H7 (cell line): ENCODE data around the gene TMEM80. TPM values are rescaled to one million over a fixed set of nuclear protein-coding genes. Genes with fewer than 3 reads are reported as not detected.

Source experiments
- DNase-seq: peaks from one replicate; pipeline ENCODE4 v3.0.0; 2012
- H3K27me3 ChIP-seq: 2 replicates; pipeline ENCODE4 v1.6.0; 2011; ENCODE audit warnings: mild to moderate bottlenecking, low read length; ENCODE audit not compliant: control insufficient read depth, insufficient read depth
- H3K36me3 ChIP-seq: replicated peaks from 2 replicates; pipeline ENCODE4 v1.5.1; 2011; ENCODE audit warnings: low read length; ENCODE audit not compliant: control insufficient read depth, insufficient read depth
- H3K4me3 ChIP-seq: 2 replicates; pipeline ENCODE4 v1.5.1; 2011; ENCODE audit warnings: low read depth, mild to moderate bottlenecking, control low read depth, low read length, moderate library complexity; ENCODE audit not compliant: insufficient read depth
- total RNA-seq: library from RNA; depleted of rRNA; stranded (reverse); fragments of >200 nt; shearing (Covaris generic); gene quantifications from 2 replicates; pipeline ENCODE4 v1.2.3, GENCODE V29; 2014

Gene TMEM80
- total RNA-seq, 1 experiment from 2014 or later = 27.0 TPM

GRCh38 chr11:701741-702461, 6.3 kb downstream of the TMEM80 start:
- peaks cover 13% of the 10 kb centered on the region for H3K27me3 ChIP-seq
- no peaks in the 10 kb centered on the region; the same call in 1 of the 2 replicates for H3K36me3 ChIP-seq
- no peak for DNase-seq
- no peak overlapping the region for H3K4me3 ChIP-seq

DNA sequence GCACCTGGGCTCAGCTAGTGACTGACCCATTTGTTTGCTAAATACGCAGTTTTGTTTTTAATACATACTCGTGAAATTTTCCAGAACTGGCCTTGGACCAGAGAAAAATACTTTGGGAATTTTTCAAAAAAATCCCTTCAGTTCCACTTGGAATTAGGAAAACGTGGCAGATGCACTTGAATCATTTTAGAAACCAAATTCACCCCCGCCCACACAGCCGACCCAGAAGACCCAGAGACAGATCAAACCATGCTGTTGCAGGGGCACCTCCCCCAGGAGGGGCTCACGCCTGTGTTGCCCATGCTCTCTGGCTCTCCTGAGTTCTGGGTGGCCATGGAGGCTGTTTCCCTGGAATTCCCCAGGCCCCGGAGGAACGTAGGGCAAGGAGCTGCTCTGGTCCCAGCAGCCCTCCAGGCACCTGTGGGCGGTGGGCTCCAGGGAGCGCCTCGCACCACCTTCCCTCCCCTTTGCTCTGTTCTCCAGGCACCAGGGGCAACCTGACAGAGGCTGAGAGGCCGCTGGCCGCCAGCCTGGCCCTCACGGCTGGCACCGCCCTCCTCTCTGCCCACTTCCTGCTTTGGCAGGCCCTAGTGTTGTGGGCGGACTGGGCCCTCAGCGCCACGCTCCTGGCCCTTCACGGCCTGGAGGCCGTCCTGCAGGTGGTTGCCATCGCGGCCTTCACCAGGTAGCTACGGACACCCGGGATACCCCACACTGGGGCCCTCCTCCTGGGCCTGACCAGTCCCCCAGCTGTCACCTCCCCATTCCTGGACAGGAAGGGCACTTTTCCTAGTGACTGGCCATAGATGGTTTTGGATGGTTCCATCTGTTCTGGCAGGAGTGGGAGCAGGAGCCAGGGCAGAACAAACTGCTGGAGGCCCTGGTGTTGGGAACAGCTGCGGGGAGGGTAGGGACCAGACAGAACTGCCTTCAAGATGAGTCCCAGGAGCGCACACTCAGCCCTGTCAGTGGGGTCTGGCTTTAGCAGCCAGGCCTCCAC, 7.1 kb downstream of the TMEM80 start:
- Histone ChIP-seq H3K27me3 (peaks cover 13% of the 10 kb centered on the region), H3K36me3 (no peaks in the 10 kb centered on the region; the same call in 1 of the 2 replicates), H3K4me3 (no peak overlapping the region)
- peak; percentile 47 for DNase-seq

DNA sequence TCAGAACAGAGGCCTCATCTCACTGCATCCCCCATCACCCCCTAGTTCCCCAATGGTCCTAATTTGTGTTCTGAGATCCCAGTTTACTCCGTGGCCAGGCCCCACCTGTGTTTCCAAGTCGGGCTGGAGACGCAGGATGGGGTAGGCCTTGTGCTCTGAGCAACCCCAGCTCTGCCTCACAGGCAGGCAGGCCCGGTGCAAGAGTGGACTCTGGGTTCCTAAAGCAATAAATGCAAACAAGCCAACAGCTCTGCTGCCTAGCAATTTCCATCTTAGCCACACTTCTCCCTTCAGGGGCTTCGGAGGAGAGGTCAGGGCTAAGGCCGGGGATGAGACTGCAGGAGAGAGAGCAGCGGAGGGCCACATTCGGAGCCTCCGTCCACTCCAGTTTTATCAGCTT, 7.9 kb downstream of the TMEM80 start:
- no peaks in the 10 kb centered on the region; the same call in 1 of the 2 replicates for H3K36me3 ChIP-seq
- no peak for DNase-seq
- H3K4me3 ChIP-seq = no peak overlapping the region
- H3K27me3 ChIP-seq = peaks cover 13% of the 10 kb centered on the region

DNA sequence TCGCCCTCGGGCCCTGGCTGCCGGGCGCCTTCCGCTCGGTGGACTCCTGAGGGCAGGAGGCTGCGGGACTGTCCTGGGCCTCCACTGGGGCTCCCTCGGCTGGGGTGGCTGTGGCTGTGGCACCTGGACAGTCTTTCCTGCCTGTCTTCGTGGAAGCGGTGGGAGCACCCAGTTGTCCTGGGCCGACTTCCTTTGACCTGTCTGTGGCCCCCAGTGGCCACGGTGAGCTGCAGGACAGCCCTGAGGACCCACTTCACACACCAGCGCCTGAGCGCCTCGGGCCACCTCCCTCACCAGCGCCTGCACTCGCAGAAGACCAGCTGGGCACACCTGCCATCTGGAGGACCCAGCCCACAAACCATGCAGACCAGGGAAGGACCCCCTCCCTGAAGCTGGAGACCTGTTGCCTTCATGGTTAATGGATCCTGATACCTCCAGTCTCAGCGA, 8.6 kb downstream of the TMEM80 start:
- no peak overlapping the region for H3K4me3 ChIP-seq
- peaks cover 13% of the 10 kb centered on the region for H3K27me3 ChIP-seq
- no peaks in the 10 kb centered on the region; the same call in 1 of the 2 replicates for H3K36me3 ChIP-seq
- peak; percentile 32 for DNase-seq

DNA sequence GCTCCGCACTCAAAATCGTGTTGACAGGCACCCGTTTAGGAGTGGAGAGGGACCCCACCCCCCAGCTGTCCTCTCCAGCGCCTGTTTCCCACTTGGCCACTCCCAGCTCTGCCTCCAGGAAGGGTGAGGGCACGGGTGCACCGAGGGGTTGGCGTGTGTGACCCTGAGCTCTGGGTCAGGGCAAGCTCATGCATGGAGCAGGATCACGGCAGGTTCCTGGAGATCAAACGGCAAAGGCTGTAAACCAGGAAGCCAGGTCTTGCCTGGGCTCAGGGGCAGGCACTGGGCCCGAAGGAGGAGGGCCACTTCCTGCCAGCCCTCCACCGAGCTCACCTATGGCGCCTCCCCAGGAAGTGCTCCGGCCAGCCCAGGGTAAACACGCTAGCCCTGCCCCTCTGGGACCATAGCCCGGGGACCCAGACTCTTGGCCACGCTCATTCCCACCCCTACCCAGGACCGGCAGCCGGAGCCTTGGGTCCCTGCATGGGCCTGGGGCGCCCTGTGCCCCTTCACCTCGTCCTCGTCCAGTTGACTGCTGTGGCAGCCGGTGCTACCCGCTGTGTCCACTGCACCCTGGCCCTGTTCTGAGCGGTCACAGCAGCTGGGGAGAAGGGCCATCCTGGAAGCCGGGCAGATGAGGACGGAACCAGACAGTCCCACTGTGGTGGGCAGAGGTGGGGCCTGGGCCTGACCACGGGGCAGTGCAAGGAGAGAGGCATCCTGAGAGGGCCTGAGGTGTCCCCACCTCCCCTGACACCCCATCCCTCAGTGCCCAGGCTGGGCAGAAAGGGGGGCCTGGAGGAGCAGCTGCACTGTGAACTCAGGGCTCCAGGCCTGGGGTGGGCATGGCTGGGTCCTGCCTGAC, 9.4 kb downstream of the TMEM80 start:
- peak; percentile 69 for DNase-seq
- Histone ChIP-seq H3K4me3 (peak overlapping the region; percentile 29; the same call in 1 of the 2 replicates), H3K27me3 (peaks cover 13% of the 10 kb centered on the region), H3K36me3 (no peaks in the 10 kb centered on the region)

DNA sequence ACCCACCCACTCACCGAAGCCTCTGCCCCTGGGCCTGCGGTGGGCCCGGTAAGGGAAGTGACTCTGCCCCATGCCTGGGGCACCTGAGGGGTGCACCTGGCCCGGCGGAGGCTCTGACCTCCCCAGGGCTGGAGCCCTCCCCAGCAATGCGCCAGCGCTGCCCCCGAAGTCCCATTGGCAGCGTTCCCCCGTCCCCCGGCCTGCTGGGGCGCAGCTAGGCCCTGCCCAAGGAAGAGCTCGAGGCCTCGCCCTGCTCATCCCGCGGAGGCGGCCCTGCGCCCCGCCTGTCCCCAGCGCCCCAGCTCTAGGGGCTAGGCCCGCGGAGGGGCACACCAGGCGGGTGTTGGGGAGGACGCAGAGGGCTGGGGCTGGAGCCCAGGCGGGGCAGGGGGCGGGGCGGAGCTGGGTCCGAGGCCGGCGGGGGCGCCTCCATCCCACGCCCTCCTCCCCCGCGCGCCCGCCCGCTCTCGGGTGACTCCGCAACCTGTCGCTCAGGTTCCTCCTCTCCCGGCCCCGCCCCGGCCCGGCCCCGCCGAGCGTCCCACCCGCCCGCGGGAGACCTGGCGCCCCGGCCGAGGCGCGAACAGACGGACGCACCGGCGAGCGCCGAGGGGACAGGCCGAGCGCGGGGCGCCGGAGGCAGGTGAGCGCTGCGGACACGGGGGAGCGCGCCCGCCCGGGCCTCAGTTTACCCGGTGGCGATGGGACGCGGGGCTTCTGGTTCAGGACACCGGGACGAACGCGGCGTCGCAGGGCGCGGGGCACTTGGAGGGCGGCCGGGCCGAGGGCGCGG, 10.2 kb downstream of the TMEM80 start, which contains the start of gene EPS8L2:
TSS of gene EPS8L2 (plus strand) at position 586 of the 793 bp plus-strand sequence. CDS start 3,177 bp downstream, outside the sequence.
- peak; percentile 89 for DNase-seq

DNA sequence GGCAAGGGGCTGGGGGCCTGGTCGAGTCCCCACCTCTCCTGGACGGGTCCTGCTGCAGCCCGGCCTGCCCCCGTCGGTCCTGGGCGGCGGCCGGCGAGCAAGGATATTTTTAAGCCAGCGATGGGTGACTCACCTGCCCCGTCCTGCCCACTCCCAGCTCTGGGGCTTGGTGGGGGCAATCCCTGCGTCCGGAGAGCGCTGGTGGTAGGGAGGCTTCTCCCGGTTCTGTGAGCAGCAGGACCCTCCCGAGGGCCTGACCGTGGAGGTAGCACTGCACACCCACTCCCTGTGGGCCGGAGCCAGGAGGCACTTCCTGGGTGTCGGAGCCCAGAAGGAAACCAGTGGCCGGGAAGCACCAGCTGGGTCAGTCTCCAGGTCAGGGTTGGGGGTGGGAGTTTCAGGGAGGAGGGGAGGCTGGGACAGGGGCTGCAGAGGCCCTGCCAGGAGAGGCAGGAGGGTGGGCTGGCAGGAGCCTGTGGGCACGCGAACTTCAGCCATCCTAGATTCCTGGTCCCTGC, 10.9 kb downstream of the TMEM80 start:
- DNase-seq = peak; percentile 82
- Histone ChIP-seq H3K4me3 (peak overlapping the region; percentile 51), H3K27me3 (peaks cover 13% of the 10 kb centered on the region), H3K36me3 (no peaks in the 10 kb centered on the region)

More for the DNA sequence above, 10.2 kb downstream of the TMEM80 start, which contains the start of gene EPS8L2:
- no peaks in the 10 kb centered on the region for H3K36me3 ChIP-seq
- H3K4me3 ChIP-seq = peak within 1 kb of the TSS; percentile 51
- peaks cover 13% of the 10 kb centered on the region for H3K27me3 ChIP-seq

DNA sequence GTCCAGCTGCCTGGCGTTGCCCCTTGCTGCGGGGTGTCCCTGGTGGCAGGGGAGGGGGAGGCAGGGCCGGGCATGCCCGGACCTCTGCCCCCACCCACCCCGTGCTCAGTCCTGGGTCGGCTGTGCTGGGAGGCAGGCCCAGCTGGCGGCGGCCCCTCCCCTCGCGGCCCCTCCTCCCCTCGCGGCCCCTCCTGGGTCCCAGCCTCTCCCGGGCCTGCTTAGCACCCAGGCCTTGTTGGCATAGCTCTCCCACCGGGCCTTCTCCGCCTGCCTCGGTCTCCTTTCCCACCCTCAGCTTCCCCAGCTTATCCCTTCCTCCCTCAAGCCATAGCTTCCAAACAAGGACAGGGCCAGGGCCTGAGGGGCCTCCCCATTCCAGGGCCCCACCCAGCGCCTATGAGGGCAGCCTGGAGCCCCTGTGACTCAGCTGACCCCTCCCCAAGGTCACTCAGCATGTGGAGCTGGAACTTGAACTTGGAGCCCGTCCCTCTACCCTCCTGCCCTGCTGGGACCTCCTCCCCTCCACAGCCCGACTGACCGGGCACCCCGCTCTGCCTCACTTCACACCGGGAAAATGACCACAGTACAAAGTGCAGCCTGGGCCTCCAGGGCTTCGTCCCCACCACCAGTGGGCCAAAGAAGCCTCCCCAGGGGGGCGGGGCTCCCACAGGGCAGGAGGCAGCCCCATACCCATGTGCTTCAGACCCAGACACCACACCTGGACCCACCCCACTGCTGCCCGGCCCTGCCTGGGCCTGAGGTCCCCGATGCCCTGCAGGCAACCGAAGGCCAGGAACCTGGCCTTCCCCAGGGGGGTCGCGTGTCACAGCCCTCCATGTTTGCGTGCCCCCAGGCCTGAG, 11.6 kb downstream of the TMEM80 start:
- Histone ChIP-seq H3K4me3 (peak overlapping the region; percentile 51), H3K36me3 (no peaks in the 10 kb centered on the region), H3K27me3 (peaks cover 13% of the 10 kb centered on the region)
- DNase-seq = peak; percentile 93

DNA sequence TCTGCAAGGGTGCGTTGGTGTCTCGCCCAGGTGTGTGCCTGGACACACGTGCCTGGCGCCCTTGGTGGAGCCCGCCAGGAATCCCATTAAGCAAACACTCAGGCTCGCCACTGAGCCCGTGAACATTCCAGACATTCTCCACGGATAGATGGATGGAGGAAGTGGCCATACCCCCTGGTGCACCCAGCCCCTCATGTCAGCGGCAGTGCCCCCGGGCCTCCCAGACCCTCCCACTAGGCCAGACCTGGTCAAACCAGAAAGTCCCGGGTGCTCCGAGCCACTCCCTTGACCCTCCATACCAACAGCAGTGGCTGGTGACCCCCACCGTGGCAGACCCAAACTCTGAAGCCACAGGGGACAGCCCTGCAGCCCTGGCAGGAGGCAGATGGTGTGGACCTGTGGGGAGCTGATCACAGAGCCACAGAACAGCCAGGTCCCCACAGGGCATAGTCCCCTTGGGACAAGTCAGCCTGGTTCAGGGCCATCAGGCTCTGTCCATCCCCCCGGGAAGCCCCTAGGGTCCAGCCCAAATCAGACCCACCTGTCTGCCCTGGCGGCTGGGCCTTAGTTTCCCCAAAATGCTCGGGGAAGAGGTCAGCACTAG, 12.3 kb downstream of the TMEM80 start:
- DNase-seq = peak; percentile 75

GRCh38 chr11:708511-708910, 12.9 kb downstream of the TMEM80 start:
- no peak overlapping the region for H3K4me3 ChIP-seq
- peaks cover 13% of the 10 kb centered on the region for H3K27me3 ChIP-seq
- no peaks in the 10 kb centered on the region for H3K36me3 ChIP-seq
- DNase-seq = peak; percentile 64

More for the DNA sequence above, 12.3 kb downstream of the TMEM80 start:
- H3K27me3 ChIP-seq = peaks cover 13% of the 10 kb centered on the region
- H3K36me3 ChIP-seq = no peaks in the 10 kb centered on the region
- no peak overlapping the region for H3K4me3 ChIP-seq

DNA sequence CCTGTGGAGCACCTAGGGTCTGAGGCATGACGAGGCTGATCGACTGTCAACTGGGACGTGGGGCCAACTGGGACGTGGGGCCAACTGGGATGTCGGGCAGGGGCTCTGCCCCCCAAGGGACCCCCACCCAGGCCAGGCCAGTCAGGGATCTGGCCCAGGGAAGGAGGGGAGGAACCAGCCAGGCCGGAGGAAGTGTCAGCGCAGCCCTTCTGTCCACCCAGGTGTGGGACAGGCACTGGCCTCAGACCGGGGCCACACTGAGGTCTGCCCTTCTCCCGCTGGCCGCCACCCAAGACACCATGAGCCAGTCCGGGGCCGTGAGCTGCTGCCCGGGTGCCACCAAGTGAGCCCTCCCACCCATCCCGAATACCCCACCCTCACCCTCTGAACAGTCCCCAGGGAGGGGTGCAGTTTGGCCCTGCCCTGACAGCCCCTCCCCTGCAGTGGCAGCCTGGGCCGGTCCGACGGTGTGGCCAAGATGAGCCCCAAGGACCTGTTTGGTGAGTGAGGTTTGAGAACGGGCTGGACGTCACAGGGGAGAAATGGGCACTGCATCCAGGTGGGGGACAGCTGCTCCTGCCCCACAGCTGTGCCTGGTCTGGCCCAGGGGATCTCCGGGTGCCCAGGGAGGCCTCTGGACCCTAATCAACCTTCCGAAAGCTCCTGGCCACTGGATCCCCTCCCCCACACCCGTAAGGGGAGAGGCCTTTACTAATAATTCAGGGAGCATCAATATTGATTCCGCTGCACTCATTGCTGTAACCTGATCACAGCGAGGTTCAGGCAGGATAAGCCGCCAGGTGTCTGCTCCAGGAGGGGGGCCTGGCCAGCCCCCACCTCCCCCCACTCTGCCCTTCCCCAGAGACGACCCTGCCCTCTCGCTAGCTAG, 13.7 kb downstream of the TMEM80 start:
- peak; percentile 74 for DNase-seq

More for the DNA sequence above, 13.7 kb downstream of the TMEM80 start:
- Histone ChIP-seq H3K27me3 (peaks cover 13% of the 10 kb centered on the region), H3K4me3 (no peak overlapping the region), H3K36me3 (no peaks in the 10 kb centered on the region)
